ENCODE data around the gene CACNG7. TPM values are rescaled to one million over a fixed set of nuclear protein-coding genes. Genes with fewer than 3 reads are reported as not detected.

CACNG7 gene
- polyA plus RNA-seq, 1 donor from 2014 or later = 27.8 TPM

DNA sequence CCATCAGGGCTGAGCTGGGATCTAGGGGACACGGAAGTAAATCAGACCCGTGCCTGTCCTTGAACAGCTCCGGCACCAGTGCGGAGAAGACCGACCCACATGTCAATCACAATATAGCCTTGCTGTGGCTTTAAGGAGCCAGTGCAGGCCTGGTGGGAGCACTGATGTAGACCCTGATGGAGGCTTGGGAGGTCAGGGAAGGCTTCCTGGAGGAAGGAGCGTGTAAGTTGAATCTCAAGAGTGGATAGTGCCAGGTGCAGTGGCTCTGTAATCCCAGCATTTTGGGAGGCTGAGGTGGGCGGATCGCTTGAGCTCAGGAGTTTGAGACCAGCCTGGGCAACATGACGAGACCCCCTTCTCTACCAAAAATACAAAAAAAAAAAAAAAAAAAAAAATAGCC is 42.9 kb downstream of the CACNG7 start:
- Histone ChIP-seq H3F3A (ENCODE audit: insufficient read depth, low read length, poor library complexity, severe bottlenecking) (no peaks in the 10 kb centered on the region), H3K4me2 (ENCODE audit: low read length) (no peak overlapping the region), H3K9ac (ENCODE audit: low read length) (no peak overlapping the region), H2AFZ (ENCODE audit: low read depth, low read length) (no peak overlapping the region), H3K79me2 (replicated peaks; ENCODE audit: insufficient read depth, low read length) (no peaks in the 10 kb centered on the region), H3K9me3 (ENCODE audit: low read length) (no peaks in the 10 kb centered on the region), H3K9me2 (ENCODE audit: insufficient read depth, low read length) (no peaks in the 10 kb centered on the region), H4K20me1 (ENCODE audit: insufficient read depth) (no peaks in the 10 kb centered on the region), H3K36me3 (ENCODE audit: insufficient read depth, low read length) (no peaks in the 10 kb centered on the region), H3K27me3 (ENCODE audit: insufficient read depth, low read depth, low read length) (no peaks in the 10 kb centered on the region), H3K4me3 (ENCODE audit: low read length) (no peak overlapping the region), H3K27ac (ENCODE audit: low read length) (no peak overlapping the region)
- TF ChIP-seq TAF1 (IDR thresholded peaks at IDR 0.05; ENCODE audit: low read depth) (no peak), SMC3 (conservative IDR thresholded peaks at IDR 0.05; ENCODE audit: poor library complexity) (no peak), EP300 (conservative IDR thresholded peaks at IDR 0.05; ENCODE audit: poor library complexity, severe bottlenecking) (no peak), POLR2AphosphoS5 (IDR thresholded peaks at IDR 0.05) (no peak), MXI1 (conservative IDR thresholded peaks at IDR 0.05; ENCODE audit: poor library complexity, severe bottlenecking) (no peak), EZH2 (IDR thresholded peaks at IDR 0.05; ENCODE audit: borderline replicate concordance, insufficient read depth, low read length, poor library complexity, severe bottlenecking) (no peak), RAD21 (conservative IDR thresholded peaks at IDR 0.05) (no peak)
- TF ChIP-seq, protein P1, sequence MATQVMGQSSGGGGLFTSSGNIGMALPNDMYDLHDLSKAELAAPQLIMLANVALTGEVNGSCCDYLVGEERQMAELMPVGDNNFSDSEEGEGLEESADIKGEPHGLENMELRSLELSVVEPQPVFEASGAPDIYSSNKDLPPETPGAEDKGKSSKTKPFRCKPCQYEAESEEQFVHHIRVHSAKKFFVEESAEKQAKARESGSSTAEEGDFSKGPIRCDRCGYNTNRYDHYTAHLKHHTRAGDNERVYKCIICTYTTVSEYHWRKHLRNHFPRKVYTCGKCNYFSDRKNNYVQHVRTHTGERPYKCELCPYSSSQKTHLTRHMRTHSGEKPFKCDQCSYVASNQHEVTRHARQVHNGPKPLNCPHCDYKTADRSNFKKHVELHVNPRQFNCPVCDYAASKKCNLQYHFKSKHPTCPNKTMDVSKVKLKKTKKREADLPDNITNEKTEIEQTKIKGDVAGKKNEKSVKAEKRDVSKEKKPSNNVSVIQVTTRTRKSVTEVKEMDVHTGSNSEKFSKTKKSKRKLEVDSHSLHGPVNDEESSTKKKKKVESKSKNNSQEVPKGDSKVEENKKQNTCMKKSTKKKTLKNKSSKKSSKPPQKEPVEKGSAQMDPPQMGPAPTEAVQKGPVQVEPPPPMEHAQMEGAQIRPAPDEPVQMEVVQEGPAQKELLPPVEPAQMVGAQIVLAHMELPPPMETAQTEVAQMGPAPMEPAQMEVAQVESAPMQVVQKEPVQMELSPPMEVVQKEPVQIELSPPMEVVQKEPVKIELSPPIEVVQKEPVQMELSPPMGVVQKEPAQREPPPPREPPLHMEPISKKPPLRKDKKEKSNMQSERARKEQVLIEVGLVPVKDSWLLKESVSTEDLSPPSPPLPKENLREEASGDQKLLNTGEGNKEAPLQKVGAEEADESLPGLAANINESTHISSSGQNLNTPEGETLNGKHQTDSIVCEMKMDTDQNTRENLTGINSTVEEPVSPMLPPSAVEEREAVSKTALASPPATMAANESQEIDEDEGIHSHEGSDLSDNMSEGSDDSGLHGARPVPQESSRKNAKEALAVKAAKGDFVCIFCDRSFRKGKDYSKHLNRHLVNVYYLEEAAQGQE (IDR thresholded peaks at IDR 0.05; ENCODE audit: borderline replicate concordance) = no peak
- TF ChIP-seq, protein P2, sequence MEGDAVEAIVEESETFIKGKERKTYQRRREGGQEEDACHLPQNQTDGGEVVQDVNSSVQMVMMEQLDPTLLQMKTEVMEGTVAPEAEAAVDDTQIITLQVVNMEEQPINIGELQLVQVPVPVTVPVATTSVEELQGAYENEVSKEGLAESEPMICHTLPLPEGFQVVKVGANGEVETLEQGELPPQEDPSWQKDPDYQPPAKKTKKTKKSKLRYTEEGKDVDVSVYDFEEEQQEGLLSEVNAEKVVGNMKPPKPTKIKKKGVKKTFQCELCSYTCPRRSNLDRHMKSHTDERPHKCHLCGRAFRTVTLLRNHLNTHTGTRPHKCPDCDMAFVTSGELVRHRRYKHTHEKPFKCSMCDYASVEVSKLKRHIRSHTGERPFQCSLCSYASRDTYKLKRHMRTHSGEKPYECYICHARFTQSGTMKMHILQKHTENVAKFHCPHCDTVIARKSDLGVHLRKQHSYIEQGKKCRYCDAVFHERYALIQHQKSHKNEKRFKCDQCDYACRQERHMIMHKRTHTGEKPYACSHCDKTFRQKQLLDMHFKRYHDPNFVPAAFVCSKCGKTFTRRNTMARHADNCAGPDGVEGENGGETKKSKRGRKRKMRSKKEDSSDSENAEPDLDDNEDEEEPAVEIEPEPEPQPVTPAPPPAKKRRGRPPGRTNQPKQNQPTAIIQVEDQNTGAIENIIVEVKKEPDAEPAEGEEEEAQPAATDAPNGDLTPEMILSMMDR (IDR thresholded peaks at IDR 0.05; ENCODE audit: poor library complexity, severe bottlenecking) = no peak

DNA sequence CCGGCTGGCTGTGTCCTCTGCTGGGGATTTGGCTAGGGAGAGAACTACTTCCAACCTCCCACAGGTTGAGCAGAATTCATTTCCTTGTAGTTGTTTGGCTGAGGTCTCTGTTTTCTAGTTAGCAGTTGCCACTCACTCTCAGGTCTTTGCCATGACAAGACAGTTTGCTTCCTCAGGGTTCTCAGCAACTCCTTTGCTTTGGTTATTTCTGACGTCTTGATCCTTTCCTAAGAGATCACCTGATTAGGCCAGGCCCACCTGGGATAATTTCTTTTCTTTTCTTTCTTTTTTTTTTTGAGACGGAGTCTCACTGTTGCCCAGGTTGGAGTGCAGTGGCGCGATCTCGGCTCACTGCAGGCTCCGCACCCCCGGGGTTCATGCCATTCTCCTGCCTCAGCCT is 44.3 kb downstream of the CACNG7 start:
- no peaks in the 10 kb centered on the region for H4K20me1 ChIP-seq (ENCODE audit: insufficient read depth)
- TF ChIP-seq TAF1 (IDR thresholded peaks at IDR 0.05; ENCODE audit: low read depth) = no peak
- TF ChIP-seq EZH2 (IDR thresholded peaks at IDR 0.05; ENCODE audit: borderline replicate concordance, insufficient read depth, low read length, poor library complexity, severe bottlenecking) = no peak
- TF ChIP-seq, protein P1 (IDR thresholded peaks at IDR 0.05; ENCODE audit: borderline replicate concordance) = no peak
- no peak for TF ChIP-seq MXI1 (conservative IDR thresholded peaks at IDR 0.05; ENCODE audit: poor library complexity, severe bottlenecking)
- TF ChIP-seq, protein P2 (IDR thresholded peaks at IDR 0.05; ENCODE audit: poor library complexity, severe bottlenecking) = no peak
- no peak for TF ChIP-seq RAD21 (conservative IDR thresholded peaks at IDR 0.05)
- TF ChIP-seq SMC3 (conservative IDR thresholded peaks at IDR 0.05; ENCODE audit: poor library complexity) = no peak
- TF ChIP-seq POLR2AphosphoS5 (IDR thresholded peaks at IDR 0.05) = no peak
- no peak for TF ChIP-seq EP300 (conservative IDR thresholded peaks at IDR 0.05; ENCODE audit: poor library complexity, severe bottlenecking)
- no peak overlapping the region for H2AFZ ChIP-seq (ENCODE audit: low read depth, low read length)
- H3K4me2 ChIP-seq (ENCODE audit: low read length) = no peak overlapping the region
- no peaks in the 10 kb centered on the region for H3K9me3 ChIP-seq (ENCODE audit: low read length)
- no peak overlapping the region for H3K27ac ChIP-seq (ENCODE audit: low read length)
- no peak overlapping the region for H3K4me3 ChIP-seq (ENCODE audit: low read length)
- no peaks in the 10 kb centered on the region for H3K27me3 ChIP-seq (ENCODE audit: insufficient read depth, low read depth, low read length)
- H3K36me3 ChIP-seq (ENCODE audit: insufficient read depth, low read length) = no peaks in the 10 kb centered on the region
- H3K9ac ChIP-seq (ENCODE audit: low read length) = no peak overlapping the region
- no peaks in the 10 kb centered on the region for H3K79me2 ChIP-seq (replicated peaks; ENCODE audit: insufficient read depth, low read length)
- no peaks in the 10 kb centered on the region for H3K9me2 ChIP-seq (ENCODE audit: insufficient read depth, low read length)
- no peaks in the 10 kb centered on the region for H3F3A ChIP-seq (ENCODE audit: insufficient read depth, low read length, poor library complexity, severe bottlenecking)
